ENCODE results near the gene AGAP1.

AGAP1 gene

DNA sequence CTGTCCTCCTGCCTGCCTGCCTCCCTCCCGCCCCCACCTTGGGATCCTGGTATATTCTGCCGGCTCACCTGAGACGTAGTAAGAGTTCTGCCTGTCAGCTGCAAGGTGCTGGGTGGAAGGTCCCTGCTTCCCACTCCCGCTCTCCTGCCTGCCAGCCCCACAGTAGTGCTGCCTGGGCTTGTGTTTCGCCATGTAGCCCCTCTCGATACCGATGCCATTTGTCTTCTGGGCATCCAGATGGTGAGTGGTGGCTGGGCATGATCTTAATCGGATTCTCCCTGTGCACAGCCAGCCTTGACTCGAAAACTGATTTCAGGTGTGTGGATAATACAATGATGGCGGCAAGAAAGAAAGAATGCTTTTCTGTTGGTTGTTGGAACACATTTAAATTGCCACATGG, 184.9 kb downstream of the AGAP1 start:
- TF ChIP-seq, protein P1, sequence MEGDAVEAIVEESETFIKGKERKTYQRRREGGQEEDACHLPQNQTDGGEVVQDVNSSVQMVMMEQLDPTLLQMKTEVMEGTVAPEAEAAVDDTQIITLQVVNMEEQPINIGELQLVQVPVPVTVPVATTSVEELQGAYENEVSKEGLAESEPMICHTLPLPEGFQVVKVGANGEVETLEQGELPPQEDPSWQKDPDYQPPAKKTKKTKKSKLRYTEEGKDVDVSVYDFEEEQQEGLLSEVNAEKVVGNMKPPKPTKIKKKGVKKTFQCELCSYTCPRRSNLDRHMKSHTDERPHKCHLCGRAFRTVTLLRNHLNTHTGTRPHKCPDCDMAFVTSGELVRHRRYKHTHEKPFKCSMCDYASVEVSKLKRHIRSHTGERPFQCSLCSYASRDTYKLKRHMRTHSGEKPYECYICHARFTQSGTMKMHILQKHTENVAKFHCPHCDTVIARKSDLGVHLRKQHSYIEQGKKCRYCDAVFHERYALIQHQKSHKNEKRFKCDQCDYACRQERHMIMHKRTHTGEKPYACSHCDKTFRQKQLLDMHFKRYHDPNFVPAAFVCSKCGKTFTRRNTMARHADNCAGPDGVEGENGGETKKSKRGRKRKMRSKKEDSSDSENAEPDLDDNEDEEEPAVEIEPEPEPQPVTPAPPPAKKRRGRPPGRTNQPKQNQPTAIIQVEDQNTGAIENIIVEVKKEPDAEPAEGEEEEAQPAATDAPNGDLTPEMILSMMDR (IDR thresholded peaks at IDR 0.05), result no peak

DNA sequence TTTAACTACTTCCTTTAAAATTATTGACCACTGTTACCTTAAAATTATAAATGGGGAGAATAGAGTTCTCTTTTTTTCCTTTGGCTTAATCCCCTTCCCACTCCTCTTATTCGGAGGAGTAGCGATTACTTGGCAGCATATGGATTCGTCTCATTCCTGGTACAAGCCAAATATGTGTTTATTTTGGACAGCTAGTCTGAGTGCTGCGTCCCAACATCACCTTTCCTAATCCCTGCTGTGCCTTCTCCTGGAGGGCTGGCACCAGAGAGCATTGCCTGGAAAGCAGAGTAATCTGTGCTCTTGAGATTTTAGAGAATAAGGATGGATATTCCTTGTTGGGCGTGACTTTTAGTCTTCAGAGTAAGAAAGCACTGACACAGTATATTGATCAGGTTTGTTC, 185.6 kb downstream of the AGAP1 start:
- TF ChIP-seq, protein P1 (IDR thresholded peaks at IDR 0.05), result no peak

DNA sequence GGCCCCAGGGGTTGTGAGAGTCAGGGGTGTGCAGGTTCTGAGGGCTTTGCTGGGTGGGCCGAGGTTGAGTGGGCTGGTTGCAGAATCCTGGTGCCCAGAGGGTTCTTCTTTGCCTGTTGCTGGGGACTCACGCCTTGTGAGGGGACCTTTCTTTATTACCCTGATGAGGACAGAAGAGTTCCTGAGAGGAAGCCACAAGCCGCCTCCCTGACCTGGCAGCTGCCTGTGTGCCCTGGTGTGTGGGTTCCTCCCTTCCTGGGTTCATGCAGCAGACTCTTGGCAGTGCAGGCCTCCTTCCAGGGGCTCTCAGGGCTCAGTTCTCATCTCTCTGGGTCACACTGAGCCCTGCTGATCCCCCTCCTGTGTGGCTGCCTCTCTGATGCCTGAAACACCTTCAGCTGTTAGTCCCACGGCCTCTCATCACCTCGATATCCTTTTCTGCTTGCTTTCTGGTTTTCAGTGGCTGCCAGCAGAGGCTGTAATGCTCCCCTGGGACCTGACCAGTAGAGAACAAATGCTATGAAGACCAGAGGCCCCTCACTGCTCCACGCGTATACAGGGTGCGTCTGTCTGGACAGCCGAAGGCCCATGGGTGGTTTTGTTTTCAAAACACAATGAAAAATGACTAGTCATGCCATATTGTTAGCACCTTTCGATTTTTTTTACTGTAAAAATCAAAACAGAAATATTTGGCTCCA, 191.3 kb downstream of the AGAP1 start:
- TF ChIP-seq, protein P1 (IDR thresholded peaks at IDR 0.05), result no peak

DNA sequence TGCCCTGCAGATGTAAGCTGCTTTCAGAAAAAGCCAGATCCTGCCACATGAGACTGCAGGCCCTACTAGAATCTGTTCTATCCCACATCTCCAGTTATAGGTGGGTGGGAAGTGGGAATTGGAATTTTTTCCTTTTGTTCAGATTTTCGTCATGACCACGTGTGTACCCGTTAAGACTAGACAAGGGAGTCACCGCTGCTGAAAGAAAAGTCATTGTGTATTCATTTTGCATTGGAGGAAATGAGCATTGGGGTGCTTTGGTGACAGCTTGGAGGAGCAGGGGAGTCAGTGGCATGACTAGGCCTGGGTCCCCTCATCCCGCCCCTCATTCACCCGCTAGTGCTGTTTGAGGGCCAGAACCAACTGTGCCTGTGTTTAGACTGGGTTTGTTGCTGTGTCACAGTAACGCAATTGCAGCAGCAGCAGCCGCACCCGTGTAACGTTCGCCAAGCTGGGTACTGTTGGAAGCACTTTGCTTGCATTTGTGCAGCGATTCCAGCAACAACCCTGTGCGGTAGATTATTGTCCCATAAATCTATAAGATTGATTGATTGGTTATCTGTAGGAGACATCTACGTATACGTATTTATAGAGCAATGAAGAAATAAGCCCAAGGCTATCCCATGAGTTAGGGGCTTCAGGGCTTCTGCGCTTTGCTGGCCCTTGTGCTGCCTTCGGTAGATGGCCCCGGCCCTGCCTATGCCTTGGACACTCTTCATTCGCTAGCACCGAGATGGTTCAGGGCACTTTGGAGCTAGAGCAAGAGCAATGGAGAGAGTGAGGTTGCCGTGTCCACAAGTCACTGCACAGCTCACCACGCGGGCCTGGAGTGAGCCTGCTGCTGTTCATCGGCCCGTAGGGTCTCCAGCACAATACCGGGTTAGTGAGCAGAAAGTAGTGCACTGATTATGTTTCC, 194.9 kb downstream of the AGAP1 start:
- TF ChIP-seq, protein P1 (IDR thresholded peaks at IDR 0.05), result no peak

DNA sequence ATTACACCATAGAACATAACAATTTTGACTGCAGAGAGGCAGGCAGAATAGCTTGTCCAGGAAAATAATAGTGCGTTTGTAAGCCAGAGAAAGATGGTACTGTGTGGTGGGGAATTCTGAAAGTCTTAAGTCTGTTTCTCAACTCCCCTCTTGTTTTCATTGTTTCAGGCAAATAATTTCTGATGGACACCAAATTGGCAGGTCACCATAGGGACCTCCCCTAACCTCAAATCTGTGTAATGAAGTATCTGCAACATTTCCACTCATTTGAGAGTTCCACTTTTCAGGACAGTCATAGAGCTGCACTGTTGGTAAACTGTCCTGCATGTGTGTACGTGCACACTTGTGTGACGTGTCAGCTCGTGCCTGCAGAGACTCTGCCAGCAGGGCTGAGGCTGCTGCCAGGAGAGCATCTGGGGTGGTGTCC, 195.6 kb downstream of the AGAP1 start:
- TF ChIP-seq, protein P1 (IDR thresholded peaks at IDR 0.05), result no peak

DNA sequence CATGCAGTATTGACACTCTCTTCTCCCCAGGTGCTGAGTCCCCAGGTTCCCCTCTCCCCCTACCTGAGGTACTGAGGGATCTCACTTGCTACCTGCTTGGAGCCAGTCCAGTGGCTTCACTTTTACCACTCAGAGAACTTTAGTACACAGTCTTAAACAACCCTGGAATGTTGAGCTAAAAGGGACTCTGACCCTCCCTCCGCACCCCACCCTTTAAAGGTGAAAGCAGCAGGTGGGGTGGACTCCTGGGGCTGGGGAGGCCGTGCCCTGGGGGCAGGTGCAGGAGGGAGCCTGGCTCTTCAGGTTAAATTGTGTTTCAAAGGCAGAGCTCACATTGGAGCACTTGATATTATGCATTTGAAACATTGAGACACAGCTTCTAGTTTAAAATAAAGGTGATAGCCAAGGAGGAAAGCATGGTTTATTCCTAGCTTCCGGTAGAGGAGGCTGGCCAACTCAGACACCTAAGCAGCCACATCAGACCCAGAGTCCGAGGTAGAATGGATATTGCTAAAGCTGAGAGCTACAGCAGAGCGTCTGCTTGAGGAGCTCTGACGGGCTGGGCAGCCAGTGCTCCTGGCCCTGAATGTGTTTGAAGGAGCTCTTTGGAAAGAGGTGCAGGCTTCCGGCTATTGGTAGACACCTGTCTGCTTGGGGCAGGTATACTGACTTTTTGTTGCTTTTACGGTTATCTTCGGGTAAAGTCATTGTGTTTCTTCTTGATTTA, 196.4 kb downstream of the AGAP1 start:
- TF ChIP-seq, protein P1 (IDR thresholded peaks at IDR 0.05), result no peak

DNA sequence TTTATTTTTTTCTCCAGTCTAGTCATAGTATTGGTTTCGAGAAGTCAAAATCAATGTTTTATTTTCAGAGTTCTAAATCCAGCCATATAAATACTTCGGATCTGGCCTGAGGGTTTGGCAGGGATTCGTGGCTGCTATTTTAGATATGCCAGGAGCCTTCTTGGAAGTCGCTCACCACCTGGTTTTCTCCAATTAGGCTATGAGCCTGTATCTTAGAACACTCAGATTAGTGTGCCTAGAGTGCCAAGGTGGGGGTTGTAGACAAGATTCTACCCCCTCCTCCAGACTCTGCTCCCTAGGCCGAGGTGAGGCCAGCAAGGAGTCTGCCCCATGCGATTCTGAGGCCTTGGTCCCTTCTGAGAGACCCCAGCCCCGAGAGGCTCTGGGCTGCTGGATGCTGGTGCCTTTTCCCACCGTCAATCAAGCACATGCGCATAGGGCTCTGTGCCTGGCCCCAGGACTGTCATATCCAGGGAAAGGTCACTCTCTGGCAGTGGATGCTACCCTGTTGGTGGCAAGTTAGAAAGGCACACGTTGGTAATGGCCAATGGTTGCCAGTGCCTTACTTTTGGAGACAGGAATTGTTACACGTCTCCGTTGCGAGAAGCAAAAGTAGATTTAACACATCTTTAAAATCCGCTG, 197.1 kb downstream of the AGAP1 start:
- TF ChIP-seq, protein P1 (IDR thresholded peaks at IDR 0.05), result no peak

All from LNCAP (cell line).